Measurements from ENCODE around the gene EFNB1.
"Not testable (repeated sequence)": the region's sequence is repeated elsewhere in the genome, so short reads cannot be mapped to it uniquely, and the experiment has no call there.

EFNB1 gene

GRCh38 chrX:68828740-68829581 is at the start of gene EFNB1:
EFNB1 (plus strand) TSS chrX:68829021; CDS start chrX:68829777, 756 bp downstream.
- peak; percentile 59 to 68 for DNase-seq (ENCODE audit: extremely low read depth in 1 of 2, low read depth in 1 of 2)

DNA sequence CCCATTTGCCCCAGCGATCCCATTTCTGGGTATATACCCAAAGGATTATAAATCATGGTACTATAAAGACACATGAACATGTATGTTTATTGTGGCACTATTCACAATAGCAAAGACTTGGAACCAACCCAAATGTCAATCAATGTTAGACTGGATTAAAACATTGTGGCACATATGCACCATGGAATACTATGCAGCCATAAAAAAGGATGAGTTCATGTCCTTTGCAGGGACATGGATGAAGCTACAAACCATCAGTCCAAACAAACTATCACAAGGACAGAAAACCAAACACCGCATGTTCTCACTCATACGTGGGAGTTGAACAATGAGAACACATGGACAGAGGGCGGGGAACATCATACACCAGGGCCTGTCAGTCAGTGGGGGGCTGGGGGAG is 47.5 kb upstream of the EFNB1 start:
- not testable (repeated sequence) for DNase-seq (ENCODE audit: extremely low read depth in 1 of 2, low read depth in 1 of 2)

DNA sequence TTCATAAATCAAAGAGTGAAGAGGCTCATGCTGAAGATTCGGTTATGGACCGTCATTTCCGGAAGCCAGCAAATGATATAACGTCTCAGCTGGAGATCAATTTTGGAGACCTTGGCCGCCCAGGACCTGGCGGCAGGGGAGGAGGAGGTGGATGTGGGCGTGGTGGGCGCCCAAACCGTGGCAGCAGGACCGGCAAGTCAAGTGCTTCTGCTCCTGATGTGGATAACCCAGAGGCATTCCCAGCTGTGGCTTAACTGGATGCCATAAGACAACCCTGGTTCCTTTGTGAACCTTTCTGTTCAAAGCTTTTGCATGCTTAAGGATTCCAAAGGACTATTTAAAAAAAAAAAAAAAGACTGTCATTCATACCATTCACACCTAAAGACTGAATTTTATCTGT is 44.0 kb upstream of the EFNB1 start:
- no peak for DNase-seq (ENCODE audit: extremely low read depth in 1 of 2, low read depth in 1 of 2)

GRCh38 chrX:68786581-68786980 is 42.2 kb upstream of the EFNB1 start:
- DNase-seq (ENCODE audit: extremely low read depth in 1 of 2, low read depth in 1 of 2): not testable (repeated sequence)

GRCh38 chrX:68789966-68790365 is 38.9 kb upstream of the EFNB1 start:
- no peak for DNase-seq (ENCODE audit: extremely low read depth in 1 of 2, low read depth in 1 of 2)

DNA sequence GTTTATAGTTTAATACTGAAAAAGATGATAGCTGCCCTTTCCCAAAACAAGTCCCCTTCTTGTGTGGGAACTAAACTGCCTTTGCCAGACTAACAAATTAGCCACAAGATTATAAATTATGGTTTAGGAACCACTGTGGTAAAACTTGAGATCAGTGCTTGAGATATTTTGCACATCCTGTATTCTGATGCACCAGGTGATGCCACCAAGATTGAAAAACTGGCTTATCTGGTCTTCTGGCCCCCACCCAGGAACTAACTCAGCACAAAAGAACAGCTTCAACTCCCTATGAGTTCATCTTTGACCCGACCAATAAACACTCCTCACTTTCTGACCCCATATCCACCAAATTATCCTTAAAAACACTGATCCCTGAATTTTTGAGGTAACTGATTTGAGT is 36.7 kb upstream of the EFNB1 start:
- DNase-seq (ENCODE audit: extremely low read depth in 1 of 2, low read depth in 1 of 2): no peak

DNA sequence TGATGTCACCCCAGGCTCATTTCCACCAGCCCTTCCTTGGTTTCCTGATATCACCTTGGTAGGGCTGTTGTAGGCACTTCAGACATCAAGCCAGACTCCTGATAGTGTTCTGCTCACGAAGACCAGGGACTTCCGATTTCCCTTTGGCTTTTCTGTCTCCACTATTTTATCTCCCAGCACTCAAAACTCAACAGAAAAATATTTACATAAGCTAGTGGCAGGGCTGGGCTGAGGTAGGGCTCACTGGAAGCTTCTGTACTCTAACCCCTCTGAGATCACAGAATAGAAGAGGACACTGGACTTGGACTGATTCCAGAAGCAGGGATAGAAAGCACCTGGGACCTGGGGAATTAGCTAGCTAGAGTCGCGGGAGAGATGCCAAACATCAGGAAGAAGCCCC is 34.4 kb upstream of the EFNB1 start:
- no peak for DNase-seq (ENCODE audit: extremely low read depth in 1 of 2, low read depth in 1 of 2)

GRCh38 chrX:68795741-68796140 is 33.1 kb upstream of the EFNB1 start:
- no peak for DNase-seq (ENCODE audit: extremely low read depth in 1 of 2, low read depth in 1 of 2)

- not testable (repeated sequence) for DNase-seq (ENCODE audit: extremely low read depth in 1 of 2, low read depth in 1 of 2)
Measured at GRCh38 chrX:68798400-68798799, 30.4 kb upstream of the EFNB1 start.

GRCh38 chrX:68801737-68802290 is 27.0 kb upstream of the EFNB1 start:
- no peak for DNase-seq (ENCODE audit: extremely low read depth in 1 of 2, low read depth in 1 of 2)

DNA sequence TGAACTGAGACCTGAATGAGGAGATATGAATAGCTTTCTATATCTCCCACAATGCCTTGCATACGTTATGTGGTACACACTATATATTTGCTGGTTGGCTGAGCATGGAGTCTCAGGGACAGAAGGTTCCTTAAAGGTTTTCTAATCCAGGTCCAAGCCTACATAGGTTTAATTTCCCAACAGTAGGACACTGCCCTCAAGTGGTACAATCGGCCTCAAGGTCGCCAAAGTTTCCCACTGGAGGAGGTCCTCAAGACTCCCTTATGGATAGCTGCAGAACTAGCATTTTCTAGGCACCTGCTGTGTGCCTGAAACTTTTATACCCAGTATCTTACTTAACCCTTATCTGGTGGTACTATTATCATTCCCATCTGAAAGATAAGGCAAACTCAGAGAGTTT is 21.0 kb upstream of the EFNB1 start:
- no peak for DNase-seq (ENCODE audit: extremely low read depth in 1 of 2, low read depth in 1 of 2)

GRCh38 chrX:68808686-68809357 is 20.0 kb upstream of the EFNB1 start:
- DNase-seq (ENCODE audit: extremely low read depth in 1 of 2, low read depth in 1 of 2): no peak

GRCh38 chrX:68820476-68821110 is 8.2 kb upstream of the EFNB1 start:
- no peak for DNase-seq (ENCODE audit: extremely low read depth in 1 of 2, low read depth in 1 of 2)

- DNase-seq (ENCODE audit: extremely low read depth in 1 of 2, low read depth in 1 of 2): no peak
Measured at GRCh38 chrX:68821616-68822015, 7.2 kb upstream of the EFNB1 start.

GRCh38 chrX:68822641-68823410 is 6.0 kb upstream of the EFNB1 start:
- DNase-seq (ENCODE audit: extremely low read depth in 1 of 2, low read depth in 1 of 2): no peak

DNA sequence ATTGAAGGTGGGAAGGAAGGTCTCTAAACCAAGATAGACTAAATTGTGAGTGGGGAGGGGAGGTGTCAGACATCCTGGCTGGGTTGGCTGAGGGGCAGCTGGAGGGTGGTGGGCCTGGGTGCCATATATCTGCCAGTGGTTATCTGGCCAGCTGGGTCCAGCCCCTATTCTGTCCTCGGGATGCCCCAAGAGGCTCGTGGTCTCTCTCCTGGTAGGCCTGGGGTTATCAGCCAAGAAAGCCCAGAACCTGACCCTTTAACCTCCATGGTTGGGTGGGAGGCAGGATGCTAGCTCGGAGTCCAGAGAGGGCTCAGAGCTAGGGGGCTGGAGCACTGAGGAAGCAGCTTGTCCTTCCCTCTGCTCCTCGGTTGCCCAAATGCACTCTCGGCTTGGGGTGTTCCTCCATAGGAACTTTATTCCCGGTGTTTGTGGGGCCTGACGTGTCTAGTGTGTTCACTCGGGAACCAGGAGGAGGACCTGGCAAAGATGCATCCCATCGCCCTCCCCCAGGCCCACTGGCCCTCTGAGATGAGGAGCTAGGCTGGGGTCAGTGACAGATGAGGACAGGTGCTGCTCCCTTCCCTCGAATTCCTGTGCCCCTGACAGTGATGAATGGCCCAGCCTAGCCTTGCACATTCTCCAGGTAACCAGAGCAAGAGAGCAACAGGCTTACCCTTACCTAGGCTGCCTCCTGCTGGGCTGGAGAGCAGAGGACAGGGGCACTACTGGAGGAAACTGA is 5.2 kb upstream of the EFNB1 start:
- no peak for DNase-seq (ENCODE audit: extremely low read depth in 1 of 2, low read depth in 1 of 2)

DNA sequence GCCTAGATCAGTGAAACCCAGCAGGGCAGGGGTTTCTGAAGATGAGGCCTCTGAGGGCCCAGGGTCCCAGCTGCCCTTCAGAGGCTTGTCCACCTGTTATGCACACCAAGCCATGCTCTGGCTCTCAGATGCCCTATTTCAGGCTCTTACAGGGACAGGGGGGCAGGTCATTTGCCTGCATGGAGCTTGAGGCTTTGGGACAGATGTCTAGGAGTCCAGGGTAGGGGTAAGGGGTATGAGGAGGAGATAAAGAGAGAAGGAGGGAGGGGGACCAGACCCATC is 4.7 kb upstream of the EFNB1 start:
- DNase-seq (ENCODE audit: extremely low read depth in 1 of 2, low read depth in 1 of 2): no peak

- DNase-seq (ENCODE audit: extremely low read depth in 1 of 2, low read depth in 1 of 2): no peak
Measured at GRCh38 chrX:68824565-68825125, 4.2 kb upstream of the EFNB1 start.

GRCh38 chrX:68826113-68826980 is 2.5 kb upstream of the EFNB1 start:
- no peak for DNase-seq (ENCODE audit: extremely low read depth in 1 of 2, low read depth in 1 of 2)

Measured in activated CD8-positive, alpha-beta memory T cell treated with anti-CD3 and anti-CD28 coated beads for 1 hour (primary cell).